ENCODE measurements around the gene PPHLN1.
"Not testable (repeated sequence)": the region's sequence is repeated elsewhere in the genome, so short reads cannot be mapped to it uniquely, and the experiment has no call there.

Gene PPHLN1

DNA sequence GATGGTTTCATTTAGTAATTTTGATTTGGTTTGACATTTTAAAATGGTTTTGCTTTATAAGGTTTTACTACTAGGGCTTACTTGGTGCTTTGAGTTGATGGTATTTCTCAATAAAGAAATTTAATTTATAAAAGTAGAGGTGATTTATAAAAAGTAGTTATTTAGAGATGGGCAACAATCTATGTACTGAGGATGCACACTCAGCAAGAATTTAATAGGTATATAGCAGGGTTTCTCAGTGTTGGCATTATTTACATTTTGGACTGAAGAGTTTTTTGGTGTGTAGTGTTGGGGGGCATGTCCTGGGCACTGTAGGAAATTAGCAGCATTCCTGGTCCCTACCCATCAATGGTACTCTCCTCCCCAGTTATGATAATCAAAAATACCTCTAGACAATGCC lies 47.7 kb downstream of the PPHLN1 start:
- no peak for DNase-seq

DNA sequence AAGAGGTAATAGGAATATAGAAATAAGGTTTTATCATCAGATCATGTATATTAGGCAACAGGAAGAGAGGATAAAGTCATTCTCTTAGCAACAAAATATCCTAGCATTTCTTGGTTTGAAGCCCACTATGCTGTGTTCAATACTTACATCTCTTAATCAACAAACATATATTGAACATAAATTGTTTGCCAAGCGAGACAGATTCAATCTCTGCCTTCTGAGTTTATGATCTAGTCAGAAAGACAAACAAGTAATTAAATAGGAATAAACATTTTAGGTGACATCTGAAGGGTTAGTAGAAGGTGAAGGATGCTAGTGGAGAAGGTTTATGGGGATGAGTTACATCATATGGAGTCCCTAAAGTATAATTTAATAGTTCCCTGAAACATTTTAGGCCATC lies 54.8 kb downstream of the PPHLN1 start:
- no peak for DNase-seq

DNA sequence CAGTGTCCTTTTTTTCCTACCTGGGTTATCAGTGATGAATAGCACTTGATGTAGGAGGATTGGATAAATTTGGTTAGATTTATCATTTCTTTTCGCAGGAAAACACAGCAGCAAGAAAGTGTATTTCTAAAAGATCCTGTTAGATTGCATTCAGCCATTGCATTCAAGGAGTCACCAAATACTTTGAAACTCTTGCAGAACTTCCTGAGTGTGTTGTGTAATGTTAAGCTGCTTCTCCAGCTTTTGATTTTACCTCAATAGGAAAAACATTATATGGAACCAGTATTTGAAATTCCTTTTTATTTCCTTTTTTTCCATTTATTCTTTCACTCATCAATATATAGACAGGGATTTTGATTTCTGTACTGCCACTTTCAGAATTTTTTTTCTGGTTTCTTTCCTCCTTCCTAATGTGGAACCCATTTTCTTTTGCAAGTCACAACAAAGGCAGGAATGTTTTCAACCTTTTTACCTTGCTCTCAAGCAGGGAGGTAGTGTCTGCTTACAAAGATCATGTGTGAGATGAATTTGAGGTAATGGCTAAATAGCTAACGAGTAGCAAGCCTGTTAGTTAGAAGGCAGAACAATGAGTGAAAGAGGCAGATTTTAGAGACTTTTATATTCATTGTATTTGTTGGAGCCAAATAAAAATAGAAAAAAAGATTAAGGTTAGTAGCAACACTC lies 56.2 kb downstream of the PPHLN1 start:
- no peak for DNase-seq

DNA sequence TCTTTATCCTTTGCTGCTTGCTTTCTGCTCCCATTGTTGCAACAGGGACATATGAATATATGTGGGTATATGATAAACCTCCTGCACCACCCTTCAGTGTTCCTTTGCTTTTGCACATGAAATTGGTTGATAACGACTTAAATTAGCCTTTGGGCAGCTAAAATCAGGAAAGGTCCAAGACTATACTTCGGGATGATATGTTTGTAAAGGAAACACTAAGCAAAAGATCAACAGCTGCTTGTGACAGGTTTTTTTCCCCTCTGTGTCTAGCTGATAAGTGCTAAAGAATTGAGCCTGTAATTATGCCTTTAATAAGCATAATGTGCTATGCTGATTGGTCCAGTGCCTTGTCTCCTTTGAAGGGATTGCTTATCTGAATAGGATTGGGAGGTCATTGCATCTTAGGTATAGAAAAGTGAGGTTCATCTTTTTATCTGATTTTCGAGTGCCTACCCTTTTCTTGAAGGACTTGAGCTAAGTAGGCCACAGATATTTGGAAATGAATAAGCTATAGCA lies 59.4 kb downstream of the PPHLN1 start:
- DNase-seq, result no peak

DNA sequence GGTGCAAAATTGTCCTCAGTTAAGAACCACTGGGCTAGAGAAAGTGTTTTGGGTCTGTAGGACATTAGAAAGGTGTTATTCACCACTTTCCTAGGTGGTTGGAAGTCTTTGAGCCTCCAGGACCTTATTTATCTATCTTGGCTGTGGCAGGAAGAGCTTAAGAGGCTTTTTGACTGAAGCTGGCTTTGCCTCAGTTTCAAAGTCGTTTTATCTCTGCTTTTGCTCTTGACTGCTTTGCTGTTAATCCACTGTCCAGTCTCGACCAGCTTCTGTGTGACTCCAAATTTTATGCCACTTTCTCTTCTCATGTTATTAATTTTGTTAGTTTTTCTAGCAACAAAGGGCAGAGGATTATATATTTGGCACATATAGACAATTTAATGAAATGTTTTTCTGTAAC lies 60.3 kb downstream of the PPHLN1 start:
- DNase-seq, result no peak

DNA sequence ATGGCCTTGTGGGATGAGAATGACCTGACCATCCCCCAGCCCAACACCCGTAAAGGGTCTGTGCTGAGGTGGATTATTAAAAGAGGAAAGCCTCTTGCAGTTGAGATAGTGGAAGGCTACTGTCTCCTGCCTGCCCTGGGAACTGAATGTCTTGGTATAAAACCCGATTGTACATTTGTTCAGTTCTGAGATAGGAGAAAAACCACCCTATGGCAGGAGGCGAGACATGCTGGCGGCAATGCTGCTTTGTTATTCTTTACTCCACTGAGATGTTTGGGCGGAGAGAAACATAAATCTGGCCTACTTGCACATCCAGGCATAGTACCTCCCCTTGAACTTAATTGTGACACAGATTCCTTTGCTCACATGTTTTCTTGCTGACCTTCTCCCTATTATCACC lies 62.1 kb downstream of the PPHLN1 start:
- DNase-seq, result not testable (repeated sequence)

DNA sequence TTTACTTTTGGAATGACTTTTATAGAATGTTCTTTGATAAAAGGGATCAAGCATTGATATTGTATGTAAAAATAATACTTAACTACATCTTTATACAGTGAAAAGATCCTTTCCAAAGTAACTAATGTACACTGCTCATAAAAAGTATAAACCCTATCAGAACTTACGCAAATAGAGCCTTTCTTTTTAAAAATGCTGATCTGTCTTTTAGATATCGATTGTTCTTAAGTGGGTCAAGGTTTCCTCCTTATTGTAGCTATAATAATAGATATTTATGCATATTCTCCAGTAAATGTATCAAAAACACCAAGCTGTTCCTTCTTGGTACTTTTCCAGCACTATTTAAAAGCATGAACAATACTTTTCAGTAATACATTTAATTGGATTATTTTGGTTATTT lies 68.5 kb downstream of the PPHLN1 start:
- no peak for DNase-seq

DNA sequence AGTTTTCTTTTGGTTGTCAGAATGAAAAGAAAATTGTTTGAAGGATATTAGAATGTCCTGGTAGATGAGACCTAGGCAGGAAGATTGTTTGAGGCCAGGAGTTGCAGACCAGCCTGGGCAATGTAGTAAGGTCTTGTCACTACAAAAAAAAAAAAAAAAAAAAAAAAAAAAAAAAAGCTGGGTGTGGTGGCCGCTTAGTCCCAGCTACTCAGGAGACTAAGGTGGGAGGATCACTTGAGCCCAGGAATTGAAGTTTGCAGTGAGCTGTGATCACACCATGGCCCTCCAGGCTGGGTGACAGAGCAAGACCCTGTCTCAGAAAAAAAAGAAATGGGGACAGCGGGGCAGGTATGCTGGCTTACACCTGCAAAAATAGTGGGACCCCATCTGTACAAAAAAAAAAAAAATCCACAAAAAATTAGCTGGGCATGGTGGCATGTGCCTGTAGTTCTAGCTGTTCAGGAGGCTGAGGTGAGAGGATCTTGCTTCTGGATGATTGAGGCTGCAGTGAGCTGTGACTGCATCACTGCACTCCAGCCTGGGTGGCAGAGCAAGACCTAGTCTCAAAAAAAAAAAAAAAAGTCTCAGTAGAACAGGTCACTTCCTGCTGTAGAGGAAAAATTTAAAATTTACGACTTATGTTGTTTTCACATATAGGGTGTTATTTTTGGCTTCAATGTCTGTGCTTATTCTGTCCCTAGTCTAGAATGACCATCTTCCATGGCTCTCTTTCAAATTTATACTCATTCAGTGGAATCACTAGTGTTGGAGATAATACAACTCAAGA lies 70.7 kb downstream of the PPHLN1 start:
- DNase-seq, result no peak

DNA sequence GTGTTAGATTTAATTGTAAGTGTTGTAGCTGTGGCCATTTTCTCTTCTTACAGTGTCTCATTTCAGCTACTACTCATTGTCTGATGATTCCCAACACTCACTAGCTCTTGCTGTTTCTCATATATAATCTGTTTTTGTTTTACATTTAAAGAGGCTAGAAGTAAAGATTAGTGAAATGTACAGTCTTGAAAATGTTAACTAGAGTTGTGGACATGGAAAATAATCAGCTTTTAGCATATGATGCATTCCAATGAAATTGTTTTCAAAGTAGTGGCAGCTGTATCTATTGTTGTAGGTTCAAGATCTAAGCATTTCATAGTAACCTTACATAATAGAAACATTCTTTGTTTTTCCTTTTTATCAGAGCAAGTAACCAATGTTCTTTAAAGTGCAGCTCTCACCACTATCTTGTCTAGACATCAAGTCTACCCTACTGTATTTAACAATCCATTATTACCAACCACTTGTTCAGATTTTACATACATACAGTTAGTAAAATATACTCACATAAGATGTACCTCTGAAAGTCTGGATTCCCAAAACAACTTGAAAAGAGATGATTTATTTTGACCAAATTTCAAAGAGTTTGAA lies 76.9 kb downstream of the PPHLN1 start:
- no peak for DNase-seq

DNA sequence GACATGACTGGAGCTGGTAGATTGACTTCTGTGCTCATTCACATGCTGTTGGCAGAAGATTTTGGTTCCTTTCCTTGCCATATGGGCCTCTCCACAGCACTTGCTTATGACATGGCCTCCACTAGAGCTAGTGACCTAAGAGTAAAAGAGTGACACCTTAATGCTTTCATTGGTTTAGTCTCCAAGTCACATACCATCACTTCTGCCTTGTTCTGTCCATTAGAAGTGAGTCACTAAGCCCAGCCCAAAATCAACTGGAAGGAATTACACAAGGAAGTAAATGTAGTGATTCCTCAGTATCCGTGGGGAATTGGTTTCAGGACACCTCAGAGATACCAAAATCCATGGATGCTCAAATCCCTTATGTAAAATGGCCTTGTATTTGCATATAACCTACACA lies 81.3 kb downstream of the PPHLN1 start:
- no peak for DNase-seq

DNA sequence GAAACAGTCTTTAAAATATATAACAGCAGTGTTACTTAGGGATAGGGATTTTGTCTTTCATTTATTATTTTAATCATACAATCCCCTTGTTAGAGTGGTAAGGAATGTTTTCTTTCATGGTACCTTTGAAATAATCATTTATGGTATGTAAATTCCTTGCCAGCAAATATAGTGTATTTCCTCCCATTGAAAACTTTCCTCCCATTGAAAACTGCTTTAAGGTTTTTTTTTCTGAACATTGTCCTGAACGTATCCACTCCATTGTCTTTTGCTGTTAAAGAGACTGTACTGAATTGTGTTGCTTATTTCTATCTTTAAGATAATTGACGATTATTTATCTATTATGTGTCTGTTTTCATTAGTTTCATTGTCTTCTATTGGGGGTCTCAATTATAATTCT lies 83.5 kb downstream of the PPHLN1 start:
- no peak for DNase-seq

DNA sequence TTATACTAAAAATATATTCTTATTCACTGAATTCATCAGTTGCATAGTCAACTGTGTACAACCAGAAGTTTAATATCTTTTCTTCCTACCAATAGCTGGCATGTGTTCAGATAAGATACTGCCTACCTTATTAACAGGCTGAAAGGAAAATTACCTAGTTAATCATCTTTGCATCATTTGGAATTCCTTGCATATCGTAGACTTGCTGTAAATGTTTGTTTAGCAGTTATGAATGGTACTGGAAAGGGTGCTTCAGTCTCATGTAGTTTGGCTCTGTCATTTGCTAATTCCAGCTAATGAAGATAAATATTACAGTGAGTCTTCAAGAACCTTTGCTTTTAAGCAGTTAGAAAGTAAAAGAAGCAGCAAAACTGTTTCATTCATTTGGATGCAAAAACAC lies 84.4 kb downstream of the PPHLN1 start:
- DNase-seq, result no peak

DNA sequence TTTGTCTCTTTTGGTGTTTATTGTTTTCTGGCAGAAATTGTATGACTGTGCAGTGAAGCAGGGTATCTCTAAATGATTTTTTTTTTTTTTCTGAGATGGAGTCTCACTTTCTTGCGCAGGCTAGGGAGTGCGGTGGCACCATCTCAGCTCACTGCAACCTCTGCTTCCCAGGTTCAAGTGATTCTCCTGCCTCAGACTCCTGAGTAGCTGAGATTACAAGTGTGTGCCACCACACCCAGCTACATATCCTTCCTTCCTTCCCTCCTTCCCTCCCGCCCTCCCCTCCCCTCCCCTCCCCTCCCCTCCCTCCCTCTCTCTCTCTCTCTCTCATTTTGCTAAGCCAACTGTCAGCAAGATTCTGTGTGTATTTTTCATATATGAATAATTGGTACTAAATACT lies 94.4 kb downstream of the PPHLN1 start:
- DNase-seq, result no peak

DNA sequence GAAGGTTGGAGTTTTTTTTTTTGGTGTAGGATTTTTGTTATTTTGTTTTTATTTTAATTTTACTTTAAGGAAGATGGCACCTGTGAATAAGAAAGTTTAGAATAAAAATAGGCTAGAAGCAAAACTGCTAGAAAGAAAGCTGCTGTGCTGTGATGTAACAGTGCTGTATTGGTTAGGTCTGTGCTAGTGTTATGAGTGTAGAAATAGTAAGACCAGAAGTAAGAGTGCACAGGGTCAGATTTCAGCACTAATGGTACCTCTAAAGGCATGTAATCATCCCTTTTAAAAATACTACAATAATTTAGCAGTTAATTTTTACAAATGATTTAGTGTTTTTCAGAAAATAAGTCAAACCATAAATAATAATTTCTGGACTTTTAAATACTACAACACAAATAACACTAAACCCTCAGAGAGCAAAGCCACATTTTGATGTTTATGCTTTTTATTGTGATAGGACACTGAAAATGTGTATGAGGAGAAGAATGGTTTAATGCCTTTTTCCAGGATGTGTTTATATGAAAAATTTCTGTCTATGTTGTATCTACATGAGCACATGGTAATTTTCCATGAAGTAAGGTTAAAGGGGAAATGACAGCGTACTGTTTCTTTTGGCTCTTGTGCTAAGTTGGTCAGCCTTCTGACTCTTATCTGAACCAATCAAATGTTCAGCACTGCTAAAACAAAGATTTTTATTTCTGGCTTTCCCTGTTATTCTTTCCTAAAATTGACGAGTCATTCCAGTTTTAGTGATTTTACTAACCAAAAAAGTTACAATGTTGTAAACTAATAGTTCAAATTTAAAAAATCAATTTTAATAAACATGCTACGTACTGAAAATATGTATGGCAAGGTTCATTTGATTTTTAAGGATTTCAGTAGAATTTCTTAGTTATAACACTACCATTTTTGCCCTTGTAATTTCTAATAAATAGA lies 96.1 kb downstream of the PPHLN1 start:
- no peak for DNase-seq

DNA sequence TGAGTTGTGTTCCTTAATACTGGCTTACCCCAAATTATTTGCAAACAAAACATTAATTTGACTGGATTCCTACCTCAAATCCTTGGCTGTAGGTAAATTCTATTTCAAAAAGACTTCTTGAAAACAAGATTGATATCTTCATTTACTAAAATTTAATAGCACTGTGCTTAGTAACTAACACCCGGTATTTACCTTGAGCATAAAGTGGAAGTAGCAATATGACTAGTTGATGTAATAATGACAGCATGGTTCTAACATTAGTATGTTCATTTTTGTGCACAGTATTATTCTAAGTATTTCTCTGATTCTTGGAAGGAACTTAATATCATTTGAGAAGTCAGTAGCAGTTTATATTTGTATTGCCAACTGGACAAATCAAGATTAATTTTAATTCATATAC lies 96.8 kb downstream of the PPHLN1 start:
- DNase-seq, result no peak

DNA sequence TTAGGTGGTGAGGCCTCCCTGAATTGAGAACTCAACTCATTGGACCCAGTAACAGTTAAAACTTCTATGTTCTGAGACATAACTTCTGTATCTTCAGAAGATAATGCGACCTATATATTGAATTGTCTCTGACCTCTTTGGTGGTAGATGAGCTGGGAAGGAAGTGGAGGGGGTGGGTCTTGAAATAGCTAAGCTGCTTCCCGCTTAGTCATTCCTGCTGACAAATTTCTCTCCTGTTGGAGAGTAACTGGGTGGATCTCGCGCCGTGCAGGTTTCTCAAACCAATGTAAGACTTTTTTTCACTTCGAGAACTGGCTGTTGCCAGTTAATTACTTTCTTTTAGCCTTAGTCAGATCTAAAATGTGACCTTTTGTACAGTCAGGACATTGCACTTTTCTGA lies 100.8 kb downstream of the PPHLN1 start:
- DNase-seq, result no peak

DNA sequence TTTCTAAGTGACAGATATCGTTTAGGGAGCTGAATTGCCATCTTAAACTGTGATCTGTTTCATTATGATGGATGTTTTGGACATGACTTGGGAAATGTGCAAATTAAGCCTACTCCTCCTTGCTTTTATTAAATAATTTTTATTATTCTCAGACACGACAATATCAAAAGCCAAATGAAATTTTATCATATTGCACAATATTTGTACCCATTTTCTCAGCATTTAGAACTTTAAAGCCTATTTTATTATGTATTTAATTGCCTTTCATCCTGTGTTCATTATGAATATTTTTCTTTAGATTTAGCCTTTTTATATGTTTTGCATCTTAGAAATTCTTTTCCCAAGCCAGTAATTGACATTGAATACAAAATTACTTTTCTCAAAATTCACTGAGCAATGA lies 102.9 kb downstream of the PPHLN1 start:
- no peak for DNase-seq

DNA sequence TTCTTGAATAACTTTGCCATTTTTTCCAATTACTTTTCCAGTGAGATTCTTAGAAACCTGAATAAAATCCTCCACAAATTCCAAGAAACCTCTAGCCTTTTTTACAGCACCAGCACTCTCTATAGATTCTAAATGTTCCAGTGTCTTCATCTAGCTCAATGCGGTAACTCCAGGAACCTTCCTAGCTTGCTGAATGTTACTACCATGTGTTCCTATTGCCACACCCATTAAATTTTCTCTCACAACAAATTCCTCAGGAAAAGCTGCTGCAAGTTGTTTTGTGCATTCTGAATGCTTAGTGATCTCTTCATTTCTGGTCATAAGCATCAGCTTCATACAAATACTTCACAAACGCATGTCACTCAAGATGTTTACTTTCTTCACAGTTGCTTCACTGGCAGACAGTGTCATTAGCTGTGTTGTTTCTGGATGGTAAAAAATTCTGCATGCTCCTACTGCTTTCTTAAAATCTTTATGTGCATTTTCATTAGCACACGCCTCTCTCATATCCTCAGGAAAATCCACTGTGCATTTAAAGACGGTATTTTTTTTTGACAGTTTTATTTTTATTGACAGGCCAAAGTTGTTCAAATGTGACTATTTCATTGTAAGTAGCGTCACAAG lies 106.7 kb downstream of the PPHLN1 start:
- no peak for DNase-seq

DNA sequence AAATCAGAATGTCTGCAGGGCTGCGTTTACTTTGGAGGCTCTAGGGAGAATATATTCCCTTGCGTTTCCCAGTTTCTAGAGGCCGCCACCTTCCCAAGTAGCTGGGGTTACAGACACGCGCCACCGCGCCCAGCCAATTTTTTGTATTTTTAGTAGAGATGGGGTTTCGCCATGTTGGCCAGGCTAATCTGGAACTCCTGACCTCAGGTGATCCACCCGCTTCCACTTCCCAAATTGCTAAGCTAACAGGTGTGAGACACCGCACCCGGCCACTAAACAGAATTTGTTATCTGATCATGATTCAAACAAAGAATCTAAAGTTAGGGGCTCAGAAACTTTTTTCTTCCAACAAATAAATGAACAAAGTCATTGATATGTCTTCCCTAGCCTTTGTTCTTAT lies 114.6 kb downstream of the PPHLN1 start:
- no peak for DNase-seq

DNA sequence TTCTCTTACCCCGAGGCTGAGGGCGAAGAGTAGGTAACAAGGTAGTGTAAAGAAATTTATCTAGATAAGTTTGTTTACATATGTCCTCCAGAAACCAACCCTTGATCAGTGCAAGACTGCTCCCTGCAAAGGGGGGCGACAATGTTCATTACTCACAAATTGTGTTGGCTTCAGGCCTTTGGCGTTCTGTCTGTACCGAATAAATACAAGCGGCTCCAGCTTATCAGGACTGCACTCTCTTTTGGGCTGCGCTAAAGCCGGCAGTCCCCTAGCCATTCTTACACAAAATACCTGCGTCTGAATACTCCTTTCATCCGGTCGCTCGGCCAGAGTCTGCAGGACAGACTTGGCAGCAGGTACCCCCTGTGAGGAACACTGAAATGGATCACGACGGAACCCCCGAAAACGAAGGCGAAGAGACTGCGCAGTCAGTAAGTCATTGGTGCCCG lies 116.4 kb downstream of the PPHLN1 start:
- no peak for DNase-seq

DNA sequence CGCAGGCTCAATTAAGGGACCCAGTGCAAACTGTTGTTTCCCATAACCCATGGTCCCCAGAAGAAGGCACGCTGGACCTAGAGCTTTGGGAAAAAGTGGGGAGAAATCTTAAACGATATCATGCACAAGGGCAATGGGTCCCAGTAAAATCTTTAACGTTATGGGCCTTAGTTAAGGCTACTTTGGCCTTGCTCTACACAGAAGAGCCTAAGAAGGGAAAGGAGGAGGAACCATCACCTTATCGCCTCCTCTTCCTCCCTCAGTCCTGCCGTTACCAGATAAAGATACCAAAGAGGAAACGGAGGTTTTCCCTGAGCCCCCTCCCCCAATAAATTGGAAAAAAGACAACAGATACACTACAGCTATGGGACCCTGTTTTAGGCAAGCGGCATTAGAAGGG lies 116.9 kb downstream of the PPHLN1 start:
- no peak for DNase-seq

DNA sequence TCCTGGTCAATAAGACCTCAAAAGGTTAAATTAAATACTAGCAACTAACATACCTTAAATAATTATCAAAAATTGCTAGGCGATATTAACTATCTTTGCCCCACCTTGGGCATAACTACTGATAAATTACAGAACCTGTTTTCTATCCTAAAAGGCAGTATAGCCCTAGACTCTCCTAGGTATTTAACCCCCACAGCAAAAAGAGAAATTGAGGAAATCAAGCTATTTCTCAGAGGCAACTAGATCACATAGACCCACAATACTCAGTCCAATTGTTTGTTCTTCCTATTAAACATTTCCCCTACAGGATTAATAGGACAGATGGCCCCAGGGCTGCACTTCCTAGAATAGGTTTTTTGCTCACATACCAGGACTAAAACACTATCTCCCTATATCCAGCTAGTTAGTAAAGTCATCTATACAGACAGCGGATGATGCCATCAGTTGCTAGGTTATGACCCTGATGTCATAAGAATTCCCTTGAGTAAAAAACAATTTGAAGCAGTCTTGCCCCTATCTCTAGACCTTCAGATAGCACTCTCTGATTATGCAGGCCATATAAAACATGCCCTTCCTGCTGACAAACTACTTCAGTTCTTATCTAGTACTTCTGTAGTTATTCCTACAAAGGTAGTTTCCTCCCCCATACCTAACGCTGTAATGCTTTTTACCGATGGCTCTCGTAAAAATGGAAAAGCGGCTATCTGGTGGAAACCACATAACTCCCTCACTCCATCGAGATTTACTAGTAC lies 118.4 kb downstream of the PPHLN1 start:
- DNase-seq, result no peak

All from right forelimb (tissue), 1 donor.